IMR-90 (cell line): ENCODE results near the gene S100A2.

Experiments
- BHLHE40 ChIP-seq: fragments of 150-350 bp; IDR thresholded peaks from 2 replicates; pipeline ENCODE4 v1.6.1; 2016; ENCODE audit warnings: mild to moderate bottlenecking, low read depth, low read length
- POLR2A ChIP-seq: IDR thresholded peaks from 2 replicates; pipeline ENCODE4 v1.6.1; 2012; ENCODE audit warnings: mild to moderate bottlenecking, low read depth, low read length
- RCOR1 ChIP-seq: IDR thresholded peaks from 2 replicates; pipeline ENCODE4 v1.6.1; 2012; ENCODE audit warnings: mild to moderate bottlenecking, low read length, improper control_type of control experiment; ENCODE audit not compliant: insufficient replicate concordance
- SMC3 ChIP-seq: fragments of 150-350 bp; IDR thresholded peaks from 2 replicates; pipeline ENCODE4 v1.6.1; 2016; ENCODE audit warnings: low read depth, mild to moderate bottlenecking, antibody characterized with exemption, low read length, moderate library complexity
- TF ChIP-seq, protein P1 (sequence below): conservative IDR thresholded peaks from 2 replicates; pipeline ENCODE4 v1.5.1; 2012; ENCODE audit warnings: mild to moderate bottlenecking, low read depth, low read length, improper control_type of control experiment
- TF ChIP-seq, protein P2 (sequence below): fragments of 150-350 bp; IDR thresholded peaks from 2 replicates; pipeline ENCODE4 v1.6.1; 2016; ENCODE audit warnings: low read depth, mild to moderate bottlenecking, low read length, moderate library complexity, borderline replicate concordance
- TF ChIP-seq, protein P3 (sequence below): fragments of 150-350 bp; IDR thresholded peaks from 2 replicates; pipeline ENCODE4 v1.6.1; 2017; ENCODE audit warnings: mild to moderate bottlenecking, antibody characterized with exemption, low read length, low read depth

DNA sequence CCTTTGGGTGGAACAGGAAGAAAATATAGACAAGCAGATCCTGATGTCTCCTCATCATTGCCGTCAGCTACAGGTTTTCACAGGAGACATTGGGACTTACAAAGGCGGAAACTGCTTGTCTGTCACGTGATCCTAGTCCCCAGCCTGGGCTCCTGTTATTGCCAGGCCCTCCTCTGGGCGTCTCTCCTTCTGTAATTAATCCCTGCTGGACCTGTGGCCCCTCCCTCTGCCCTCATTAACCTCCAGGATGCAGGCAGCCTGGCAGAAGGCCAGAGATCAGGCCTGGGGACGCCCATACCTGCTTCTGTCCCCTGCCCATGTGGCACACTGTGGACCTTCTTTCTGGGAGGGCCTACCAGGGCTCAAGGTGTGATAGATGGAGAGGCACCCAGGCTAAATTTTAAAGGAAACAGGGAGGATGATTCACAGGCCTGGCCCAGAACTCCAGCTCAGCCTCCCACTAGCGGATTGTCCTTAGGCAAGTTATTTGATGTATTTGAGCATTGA lies 27.3 kb downstream of the S100A2 start:
- TF ChIP-seq, protein P1, sequence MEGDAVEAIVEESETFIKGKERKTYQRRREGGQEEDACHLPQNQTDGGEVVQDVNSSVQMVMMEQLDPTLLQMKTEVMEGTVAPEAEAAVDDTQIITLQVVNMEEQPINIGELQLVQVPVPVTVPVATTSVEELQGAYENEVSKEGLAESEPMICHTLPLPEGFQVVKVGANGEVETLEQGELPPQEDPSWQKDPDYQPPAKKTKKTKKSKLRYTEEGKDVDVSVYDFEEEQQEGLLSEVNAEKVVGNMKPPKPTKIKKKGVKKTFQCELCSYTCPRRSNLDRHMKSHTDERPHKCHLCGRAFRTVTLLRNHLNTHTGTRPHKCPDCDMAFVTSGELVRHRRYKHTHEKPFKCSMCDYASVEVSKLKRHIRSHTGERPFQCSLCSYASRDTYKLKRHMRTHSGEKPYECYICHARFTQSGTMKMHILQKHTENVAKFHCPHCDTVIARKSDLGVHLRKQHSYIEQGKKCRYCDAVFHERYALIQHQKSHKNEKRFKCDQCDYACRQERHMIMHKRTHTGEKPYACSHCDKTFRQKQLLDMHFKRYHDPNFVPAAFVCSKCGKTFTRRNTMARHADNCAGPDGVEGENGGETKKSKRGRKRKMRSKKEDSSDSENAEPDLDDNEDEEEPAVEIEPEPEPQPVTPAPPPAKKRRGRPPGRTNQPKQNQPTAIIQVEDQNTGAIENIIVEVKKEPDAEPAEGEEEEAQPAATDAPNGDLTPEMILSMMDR = no peak
- TF ChIP-seq POLR2A = no peak
- TF ChIP-seq RCOR1 = no peak
- TF ChIP-seq BHLHE40 = no peak
- TF ChIP-seq, protein P2, sequence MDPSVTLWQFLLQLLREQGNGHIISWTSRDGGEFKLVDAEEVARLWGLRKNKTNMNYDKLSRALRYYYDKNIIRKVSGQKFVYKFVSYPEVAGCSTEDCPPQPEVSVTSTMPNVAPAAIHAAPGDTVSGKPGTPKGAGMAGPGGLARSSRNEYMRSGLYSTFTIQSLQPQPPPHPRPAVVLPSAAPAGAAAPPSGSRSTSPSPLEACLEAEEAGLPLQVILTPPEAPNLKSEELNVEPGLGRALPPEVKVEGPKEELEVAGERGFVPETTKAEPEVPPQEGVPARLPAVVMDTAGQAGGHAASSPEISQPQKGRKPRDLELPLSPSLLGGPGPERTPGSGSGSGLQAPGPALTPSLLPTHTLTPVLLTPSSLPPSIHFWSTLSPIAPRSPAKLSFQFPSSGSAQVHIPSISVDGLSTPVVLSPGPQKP = no peak
- no peak for TF ChIP-seq SMC3
- TF ChIP-seq, protein P3, sequence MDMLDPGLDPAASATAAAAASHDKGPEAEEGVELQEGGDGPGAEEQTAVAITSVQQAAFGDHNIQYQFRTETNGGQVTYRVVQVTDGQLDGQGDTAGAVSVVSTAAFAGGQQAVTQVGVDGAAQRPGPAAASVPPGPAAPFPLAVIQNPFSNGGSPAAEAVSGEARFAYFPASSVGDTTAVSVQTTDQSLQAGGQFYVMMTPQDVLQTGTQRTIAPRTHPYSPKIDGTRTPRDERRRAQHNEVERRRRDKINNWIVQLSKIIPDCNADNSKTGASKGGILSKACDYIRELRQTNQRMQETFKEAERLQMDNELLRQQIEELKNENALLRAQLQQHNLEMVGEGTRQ = no peak
